Prostate gland (tissue), 2 donors: Measurements from ENCODE around the gene ITGA2B. TPM values are rescaled to one million over a fixed set of nuclear protein-coding genes. Genes with fewer than 3 reads are reported as not detected.
"Not testable (repeated sequence)": the region's sequence is repeated elsewhere in the genome, so short reads cannot be mapped to it uniquely, and the experiment has no call there.

Source experiments
- DNase-seq: peaks from one replicate; pipeline ENCODE4 v3.0.0-alpha.2; 2019; ENCODE audit warnings: low spot score
- H3K27ac ChIP-seq, 2 donors: fragments of 200-600 bp; sonication (generic); 2 replicates each; pipeline ENCODE4 v1.5.1; 2017 to 2019
- H3K27me3 ChIP-seq: fragments of 200-600 bp; sonication (generic); replicated peaks from 2 replicates; pipeline ENCODE4 v1.5.1; 2019; ENCODE audit not compliant: insufficient read depth
- H3K36me3 ChIP-seq, 2 donors: fragments of 200-600 bp; sonication (generic); 1 replicate in 1 of 2; 2 replicates in 1 of 2; pipeline versions ENCODE4 v1.5.1 to v1.8.1; 2017 to 2019
- H3K4me1 ChIP-seq: fragments of 200-600 bp; sonication (generic); replicated peaks from 2 replicates; pipeline ENCODE4 v1.5.1; 2019
- H3K4me3 ChIP-seq, 2 donors: fragments of 200-600 bp; sonication (generic); 2 replicates each; pipeline ENCODE4 v1.5.1; 2017 to 2019
- H3K9me3 ChIP-seq: fragments of 200-600 bp; sonication (generic); 2 replicates; pipeline ENCODE4 v1.5.1; 2017
- CTCF ChIP-seq, 4 experiments: fragments of 200-600 bp in 2 of 4; fragments of 450-650 bp in 2 of 4; sonication (generic) in 2 of 4; IDR thresholded peaks; 1 replicate in 3 of 4; 2 replicates in 1 of 4; pipeline ENCODE4 v1.5.1; 2016 to 2019; ENCODE audit warnings: antibody characterized with exemption in 4 of 4, mild to moderate bottlenecking in 2 of 4, moderate library complexity in 2 of 4
- POLR2A ChIP-seq: fragments of 450-650 bp; IDR thresholded peaks from one replicate; pipeline ENCODE4 v1.6.1; 2016; ENCODE audit warnings: antibody characterized with exemption, mild to moderate bottlenecking
- POLR2AphosphoS5 ChIP-seq: sonication (generic); formaldehyde crosslinking; IDR thresholded peaks from one replicate; pipeline ENCODE4 v1.6.1; 2017; ENCODE audit warnings: antibody characterized with exemption
- WGBS: methylation state at CpG from one replicate; pipeline ENCODE4 v1.1.5; 2018; 5-methylcytosine and 5-hydroxymethylcytosine counted together
- intact Hi-C: fragments of 100-400 bp; cut with DNase I; formaldehyde crosslinking; loops from one replicate; pipeline ENCODE4 v1.14.2; 2022
- total RNA-seq, 2 donors: library from RNA; depleted of rRNA; stranded (reverse); fragments of >200 nt; gene quantifications; one replicate each; pipeline ENCODE4 v1.1.0, GENCODE V29; 2016

Gene ITGA2B
- total RNA-seq, 2 donors from 2014 or later = 0.27 to 0.68 TPM

- intact Hi-C loops = loop anchor here (5.0 kb wide), 1 partner anchor 137 kb away; no protein-coding TSS in a partner anchor
- TF ChIP-seq CTCF (IDR thresholded peaks at IDR 0.05) = no peak
- TF ChIP-seq POLR2AphosphoS5 = no peak
- TF ChIP-seq POLR2A = no peak
- H3K27me3 ChIP-seq = no peaks in the 10 kb centered on the region
- DNase-seq = no peak
- 88% methylated on average over 12 of the region's 12 CpGs for WGBS
- no peak overlapping the region for H3K27ac ChIP-seq
- no peaks in the 10 kb centered on the region for H3K9me3 ChIP-seq
- H3K4me1 ChIP-seq = no peaks in the 10 kb centered on the region
- peaks cover 5 to 10% of the 10 kb centered on the region in 2 donors for H3K36me3 ChIP-seq
- H3K4me3 ChIP-seq = no peak overlapping the region
Measured at GRCh38 chr17:44349553-44350070, 39.8 kb downstream of the ITGA2B start.

GRCh38 chr17:44348988-44349364, 40.5 kb downstream of the ITGA2B start:
- Histone ChIP-seq H3K27ac (no peak overlapping the region), H3K27me3 (no peaks in the 10 kb centered on the region), H3K9me3 (no peaks in the 10 kb centered on the region), H3K4me3 (no peak overlapping the region), H3K36me3 (peaks cover 5 to 10% of the 10 kb centered on the region in 2 donors), H3K4me1 (no peaks in the 10 kb centered on the region)
- intact Hi-C loops = loop anchor here (5.0 kb wide), 1 partner anchor 137 kb away; no protein-coding TSS in a partner anchor
- WGBS = 70% methylated on average over 4 of the region's 6 CpGs
- TF ChIP-seq POLR2AphosphoS5 (no peak), POLR2A (no peak), CTCF (IDR thresholded peaks at IDR 0.05) (no peak)
- no peak for DNase-seq

GRCh38 chr17:44348234-44348987, 41.0 kb downstream of the ITGA2B start:
- H3K27me3 ChIP-seq = no peaks in the 10 kb centered on the region
- 49% methylated on average over 9 of the region's 9 CpGs for WGBS
- H3K4me1 ChIP-seq = no peaks in the 10 kb centered on the region
- H3K27ac ChIP-seq = no peak overlapping the region
- H3K36me3 ChIP-seq = peaks cover 5 to 10% of the 10 kb centered on the region in 2 donors
- TF ChIP-seq CTCF (IDR thresholded peaks at IDR 0.05) = no peak
- no peak for TF ChIP-seq POLR2A
- peak; percentile 15 for TF ChIP-seq POLR2AphosphoS5
- peak; percentile 47 for DNase-seq
- H3K9me3 ChIP-seq = no peaks in the 10 kb centered on the region
- intact Hi-C loops = loop anchor here (5.0 kb wide), 1 partner anchor 136 kb away; no protein-coding TSS in a partner anchor
- no peak overlapping the region for H3K4me3 ChIP-seq

GRCh38 chr17:44347206-44348055, 42.0 kb downstream of the ITGA2B start:
- intact Hi-C loops = loop anchor here (5.0 kb wide), 1 partner anchor 135 kb away; no protein-coding TSS in a partner anchor

More at GRCh38 chr17:44347206-44348055, 42.0 kb downstream of the ITGA2B start:
- H3K4me3 ChIP-seq, DNase-seq, H3K27me3 ChIP-seq, H3K27ac ChIP-seq, H3K4me1 ChIP-seq, H3K9me3 ChIP-seq: not testable (repeated sequence)
- H3K36me3 ChIP-seq = peaks cover 5 to 10% of the 10 kb centered on the region in 2 donors
- 85% methylated on average over 18 of the region's 18 CpGs for WGBS
